H1 (cell line): ENCODE measurements around the gene SETX. TPM values are rescaled to one million over a fixed set of nuclear protein-coding genes. Genes with fewer than 3 reads are reported as not detected.

Experiments
- EP300 ChIP-seq, 2 experiments: IDR thresholded peaks; 1 replicate in 1 of 2; 2 replicates in 1 of 2; pipeline ENCODE4 v1.6.1; 2011 to 2012; ENCODE audit warnings: low read depth in 2 of 2, low read length in 2 of 2, mild to moderate bottlenecking in 2 of 2, borderline replicate concordance in 1 of 2, inconsistent platforms in 1 of 2, moderate library complexity in 1 of 2
- RAD21 ChIP-seq, 2 experiments: IDR thresholded peaks in 1 of 2; conservative IDR thresholded peaks in 1 of 2; 2 replicates each; pipeline ENCODE4 v1.6.1; 2011; ENCODE audit warnings: low read depth in 2 of 2, low read length in 2 of 2, improper control_type of control experiment in 1 of 2, inconsistent platforms in 1 of 2, mild to moderate bottlenecking in 1 of 2, moderate library complexity in 1 of 2
- RFX5 ChIP-seq: IDR thresholded peaks from 2 replicates; pipeline ENCODE4 v1.6.1; 2011; ENCODE audit warnings: low read depth, low read length, improper control_type of control experiment, borderline replicate concordance
- SAP30 ChIP-seq: fragments of 300-600 bp; sonication (generic); IDR thresholded peaks from 2 replicates; pipeline ENCODE4 v1.7.1; 2012; ENCODE audit warnings: low read length, moderate library complexity, mild to moderate bottlenecking, inconsistent platforms; ENCODE audit not compliant: insufficient read depth, insufficient replicate concordance
- SP4 ChIP-seq: IDR thresholded peaks from 2 replicates; pipeline ENCODE4 v1.6.1; 2012; ENCODE audit warnings: low read length, inconsistent platforms
- TEAD4 ChIP-seq: IDR thresholded peaks from 2 replicates; pipeline ENCODE4 v1.6.1; 2012; ENCODE audit warnings: low read depth, low read length, inconsistent platforms, mixed read lengths
- polyA plus RNA-seq, 7 experiments: library from polyadenylated mRNA; depleted of rRNA in 3 of 7; stranded (reverse) in 5 of 7; unstranded in 2 of 7; fragments of >200 nt in 5 of 7; fragments of 200-250 nt in 2 of 7; gene quantifications; 1 replicate in 5 of 7; 2 replicates in 1 of 7; 4 replicates in 1 of 7; pipeline versions ENCODE4 v1.2.1 to v1.2.3, GENCODE V29; 2011 to 2013; ENCODE audit warnings: missing spikeins in 2 of 7, mixed read lengths in 2 of 7
- total RNA-seq: library from RNA; stranded (reverse); fragmentation: NEBNext Ultra II Directional; extraction: Animal tissue kit (Norgen Biotek cat#: 25700); gene quantifications from 2 replicates; pipeline ENCODE4 v1.2.1, GENCODE V29; 2021

SETX gene
- total and polyA plus RNA-seq, 2 of the 8 experiments (the other 6 are each of a cell fraction or from before 2014, with no cell fraction given), result 15.1 to 37.9 TPM

- no peak for TF ChIP-seq SAP30
- no peak for TF ChIP-seq SP4
- TF ChIP-seq RAD21 (IDR thresholded peaks at IDR 0.05 in 1 of 2, conservative IDR thresholded peaks at IDR 0.05 in 1 of 2; ENCODE audit: low read depth in 2 of 2, low read length in 2 of 2), result no peak
- TF ChIP-seq RFX5, result no peak
- TF ChIP-seq EP300 (IDR thresholded peaks at IDR 0.05; ENCODE audit: borderline replicate concordance in 1 of 2, low read depth in 2 of 2, low read length in 2 of 2), result no peak
- TF ChIP-seq TEAD4, result no peak
These were observed 28.7 kb upstream of the SETX start (continued) for GRCh38 chr9:132383462-132383883.
